Measurements from ENCODE around the gene REC8.
"Not testable (repeated sequence)": the region's sequence is repeated elsewhere in the genome, so short reads cannot be mapped to it uniquely, and the experiment has no call there.

The REC8 gene

DNA sequence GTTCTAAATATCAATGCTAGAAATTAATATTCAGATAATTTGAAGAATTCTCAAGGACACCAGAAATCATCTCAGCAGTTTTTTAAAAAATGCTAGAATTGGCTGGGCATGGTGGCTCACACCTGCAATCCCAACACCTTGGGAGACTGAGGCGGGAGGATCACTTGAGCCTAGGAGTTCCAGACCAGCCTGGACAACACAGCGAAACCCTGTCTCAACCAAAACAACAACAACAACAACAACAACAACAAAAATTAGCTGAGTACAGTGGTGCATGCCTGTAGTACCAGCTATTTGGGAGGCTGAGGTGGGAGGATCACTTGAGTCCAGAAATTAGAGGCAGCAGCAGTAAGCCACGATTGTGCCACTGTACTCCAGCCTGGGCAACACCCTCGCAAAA lies 47.2 kb downstream of the REC8 start:
- Histone ChIP-seq H3K9me3 (no peaks in the 10 kb centered on the region), H3K27me3 (no peaks in the 10 kb centered on the region), H3K36me3 (peaks cover 4% of the 10 kb centered on the region; the same call in 1 of the 2 replicates), H3K4me1 (no peaks in the 10 kb centered on the region), H3K4me3 (ENCODE audit: low read depth, low read length) (no peak overlapping the region)
- TF ChIP-seq, protein P1, sequence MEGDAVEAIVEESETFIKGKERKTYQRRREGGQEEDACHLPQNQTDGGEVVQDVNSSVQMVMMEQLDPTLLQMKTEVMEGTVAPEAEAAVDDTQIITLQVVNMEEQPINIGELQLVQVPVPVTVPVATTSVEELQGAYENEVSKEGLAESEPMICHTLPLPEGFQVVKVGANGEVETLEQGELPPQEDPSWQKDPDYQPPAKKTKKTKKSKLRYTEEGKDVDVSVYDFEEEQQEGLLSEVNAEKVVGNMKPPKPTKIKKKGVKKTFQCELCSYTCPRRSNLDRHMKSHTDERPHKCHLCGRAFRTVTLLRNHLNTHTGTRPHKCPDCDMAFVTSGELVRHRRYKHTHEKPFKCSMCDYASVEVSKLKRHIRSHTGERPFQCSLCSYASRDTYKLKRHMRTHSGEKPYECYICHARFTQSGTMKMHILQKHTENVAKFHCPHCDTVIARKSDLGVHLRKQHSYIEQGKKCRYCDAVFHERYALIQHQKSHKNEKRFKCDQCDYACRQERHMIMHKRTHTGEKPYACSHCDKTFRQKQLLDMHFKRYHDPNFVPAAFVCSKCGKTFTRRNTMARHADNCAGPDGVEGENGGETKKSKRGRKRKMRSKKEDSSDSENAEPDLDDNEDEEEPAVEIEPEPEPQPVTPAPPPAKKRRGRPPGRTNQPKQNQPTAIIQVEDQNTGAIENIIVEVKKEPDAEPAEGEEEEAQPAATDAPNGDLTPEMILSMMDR (IDR thresholded peaks at IDR 0.05; ENCODE audit: low read depth, low read length): no peak
- no peak for DNase-seq

GRCh38 chr14:24219521-24219920 lies 47.6 kb downstream of the REC8 start:
- DNase-seq: no peak
- TF ChIP-seq, protein P1 (IDR thresholded peaks at IDR 0.05; ENCODE audit: low read depth, low read length): no peak
- Histone ChIP-seq H3K4me3 (ENCODE audit: low read depth, low read length) (no peak overlapping the region), H3K4me1 (no peaks in the 10 kb centered on the region), H3K9me3 (no peaks in the 10 kb centered on the region), H3K36me3 (peaks cover 8% of the 10 kb centered on the region; the same call in 1 of the 2 replicates), H3K27me3 (no peaks in the 10 kb centered on the region)

GRCh38 chr14:24222987-24223386 lies 51.1 kb downstream of the REC8 start:
- not testable (repeated sequence) for H3K27me3 ChIP-seq; H3K9me3 ChIP-seq; H3K4me3 ChIP-seq (ENCODE audit: low read depth, low read length); DNase-seq; H3K4me1 ChIP-seq
- H3K36me3 ChIP-seq: peaks cover 10% of the 10 kb centered on the region

DNA sequence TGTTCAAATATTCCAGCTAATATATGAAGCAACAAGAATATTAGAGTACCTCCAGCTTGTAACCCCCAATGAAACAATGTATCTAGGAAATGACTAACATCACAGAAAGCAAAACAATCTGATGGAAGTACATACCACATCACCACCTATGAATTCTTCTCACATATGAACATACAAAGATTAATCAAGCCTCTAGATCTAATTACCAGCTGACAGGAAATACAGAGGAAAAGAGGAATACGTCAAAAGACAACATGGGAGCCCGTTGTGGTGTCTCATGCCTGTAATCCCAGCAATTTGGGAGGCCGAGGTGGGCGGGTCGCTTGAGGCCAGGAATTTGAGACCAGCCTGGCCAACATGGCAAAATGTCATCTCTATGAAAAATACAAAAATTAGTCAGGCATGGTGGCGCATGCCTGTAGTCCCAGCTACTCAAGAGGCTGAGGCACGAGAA lies 52.8 kb downstream of the REC8 start:
- TF ChIP-seq, protein P1 (IDR thresholded peaks at IDR 0.05; ENCODE audit: low read depth, low read length): no peak
- Histone ChIP-seq H3K27me3 (no peaks in the 10 kb centered on the region), H3K4me3 (ENCODE audit: low read depth, low read length) (no peak overlapping the region), H3K9me3 (no peaks in the 10 kb centered on the region), H3K4me1 (no peaks in the 10 kb centered on the region), H3K36me3 (peaks cover 14% of the 10 kb centered on the region)
- no peak for DNase-seq

DNA sequence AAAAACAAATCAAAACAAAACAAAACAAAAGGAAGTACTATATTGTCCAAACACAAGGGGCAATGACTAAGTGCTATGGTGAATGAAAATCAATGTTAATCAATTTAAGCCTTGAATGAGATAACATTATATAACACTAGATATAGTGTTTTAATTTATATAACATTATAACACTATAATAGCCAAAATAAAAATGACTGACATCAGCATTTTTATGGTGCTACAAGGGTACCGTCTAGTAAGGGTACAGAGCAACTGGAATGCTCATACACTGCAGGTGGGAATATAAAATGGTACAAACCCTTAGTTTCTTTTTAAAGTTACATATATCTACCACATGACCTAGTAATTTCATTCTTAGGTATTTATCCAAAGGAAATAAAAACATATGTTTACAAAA lies 54.6 kb downstream of the REC8 start:
- Histone ChIP-seq H3K36me3 (peaks cover 14% of the 10 kb centered on the region), H3K4me1 (no peaks in the 10 kb centered on the region), H3K4me3 (ENCODE audit: low read depth, low read length) (no peak overlapping the region), H3K9me3 (no peaks in the 10 kb centered on the region), H3K27me3 (no peaks in the 10 kb centered on the region)
- TF ChIP-seq, protein P1 (IDR thresholded peaks at IDR 0.05; ENCODE audit: low read depth, low read length): no peak
- no peak for DNase-seq

DNA sequence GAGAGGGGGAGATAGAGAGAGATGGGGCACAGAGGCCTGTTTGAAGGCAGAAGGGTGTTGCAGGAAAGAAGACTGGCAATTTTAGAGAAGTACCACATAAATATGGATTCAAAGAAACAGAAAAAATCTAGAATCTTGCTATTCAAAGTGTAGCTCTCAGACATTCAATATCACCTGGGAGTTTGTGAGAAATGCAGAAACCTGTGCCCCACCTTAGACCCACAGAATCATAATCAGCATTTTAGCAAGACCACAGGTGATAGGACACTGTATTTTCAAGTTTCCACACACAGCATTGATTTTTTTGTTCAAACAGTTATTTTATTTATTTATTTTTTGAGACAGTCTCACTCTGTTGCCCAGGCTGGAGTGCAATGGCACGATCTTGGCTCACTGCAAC lies 57.0 kb downstream of the REC8 start:
- DNase-seq: no peak
- H3K9me3 ChIP-seq: no peaks in the 10 kb centered on the region
- H3K4me1 ChIP-seq: peaks cover 4% of the 10 kb centered on the region; the same call in 1 of the 2 replicates
- H3K27me3 ChIP-seq: no peaks in the 10 kb centered on the region
- TF ChIP-seq, protein P1 (IDR thresholded peaks at IDR 0.05; ENCODE audit: low read depth, low read length): no peak
- H3K36me3 ChIP-seq: peaks cover 14% of the 10 kb centered on the region
- no peak overlapping the region for H3K4me3 ChIP-seq (ENCODE audit: low read depth, low read length)
